G401.6 (cell line): ENCODE measurements around the gene CDKN2B-AS1.

Experiments used
- FAIRE-seq: peaks from 2 replicates; lab custom pipeline; 2012; peaks lifted over from hg19 to GRCh38; lab: Jason Lieb, UNC

The CDKN2B-AS1 gene

GRCh38 chr9:22097707-22098106, 103.1 kb downstream of the CDKN2B-AS1 start:
- FAIRE-seq, result no peak

- FAIRE-seq, result no peak
Observed at GRCh38 chr9:22098643-22099332, 104.2 kb downstream of the CDKN2B-AS1 start.

GRCh38 chr9:22100626-22101025, 106.0 kb downstream of the CDKN2B-AS1 start:
- FAIRE-seq, result no peak

- FAIRE-seq, result no peak
Observed at GRCh38 chr9:22102146-22103053, 107.8 kb downstream of the CDKN2B-AS1 start.

- no peak for FAIRE-seq
Observed at GRCh38 chr9:22103685-22104575, 109.3 kb downstream of the CDKN2B-AS1 start.

GRCh38 chr9:22105005-22105722, 110.6 kb downstream of the CDKN2B-AS1 start:
- no peak for FAIRE-seq

GRCh38 chr9:22107202-22108045, 112.8 kb downstream of the CDKN2B-AS1 start:
- FAIRE-seq, result no peak

GRCh38 chr9:22108581-22109370, 114.2 kb downstream of the CDKN2B-AS1 start:
- FAIRE-seq, result no peak

- FAIRE-seq, result no peak
Observed at GRCh38 chr9:22111176-22111953, 116.8 kb downstream of the CDKN2B-AS1 start.

- no peak for FAIRE-seq
Observed at GRCh38 chr9:22111954-22112247, 117.3 kb downstream of the CDKN2B-AS1 start.

GRCh38 chr9:22112870-22113821, 118.6 kb downstream of the CDKN2B-AS1 start:
- FAIRE-seq, result no peak

- FAIRE-seq, result no peak
Observed at GRCh38 chr9:22114956-22115355, 120.4 kb downstream of the CDKN2B-AS1 start.

GRCh38 chr9:22116758-22117157, 122.2 kb downstream of the CDKN2B-AS1 start:
- FAIRE-seq, result no peak

- FAIRE-seq, result no peak
Observed at GRCh38 chr9:22117511-22118384, 123.2 kb downstream of the CDKN2B-AS1 start.

- FAIRE-seq, result no peak
Observed at GRCh38 chr9:22118810-22119521, 124.4 kb downstream of the CDKN2B-AS1 start.

- no peak for FAIRE-seq
Observed at GRCh38 chr9:22119522-22120158, 125.0 kb downstream of the CDKN2B-AS1 start.
